ENCODE results near the gene TRIM45. TPM values are rescaled to one million over a fixed set of nuclear protein-coding genes. Genes with fewer than 3 reads are reported as not detected.
A peak's percentile ranks its signal among the peaks of the same experiment; 100 is the strongest.

Gene TRIM45
- total RNA-seq, 3 donors from 2014 or later, result 1.1 to 8.2 (median 6.6) TPM

DNA sequence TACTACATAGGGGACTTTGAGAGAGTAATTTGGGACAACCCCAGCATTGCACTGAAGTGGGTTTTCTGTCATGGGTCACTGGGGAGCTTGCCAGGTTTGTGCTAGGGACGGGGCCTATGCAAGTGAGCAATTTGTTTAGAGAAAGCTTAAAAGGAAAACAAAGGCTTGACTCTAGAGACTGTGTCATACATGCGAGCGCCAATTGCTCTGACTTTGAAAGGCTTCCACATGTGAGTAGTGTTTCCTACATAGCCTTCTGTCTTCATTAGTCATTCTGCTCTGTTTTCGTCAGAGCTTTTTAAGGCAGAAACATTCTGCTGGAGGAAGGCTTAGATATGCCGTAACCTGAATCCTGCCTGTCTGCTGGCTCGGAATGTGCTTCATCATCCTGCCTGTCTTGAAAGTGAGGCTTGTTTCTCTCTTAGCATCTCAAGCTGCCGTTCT, 28.4 kb downstream of the TRIM45 start:
- intact Hi-C loops (cut with DNase I; ENCODE audit: low total_unique reads), result no loop called here
- no peaks in the 10 kb centered on the region for H3K4me1 ChIP-seq
- TF ChIP-seq, protein P1, sequence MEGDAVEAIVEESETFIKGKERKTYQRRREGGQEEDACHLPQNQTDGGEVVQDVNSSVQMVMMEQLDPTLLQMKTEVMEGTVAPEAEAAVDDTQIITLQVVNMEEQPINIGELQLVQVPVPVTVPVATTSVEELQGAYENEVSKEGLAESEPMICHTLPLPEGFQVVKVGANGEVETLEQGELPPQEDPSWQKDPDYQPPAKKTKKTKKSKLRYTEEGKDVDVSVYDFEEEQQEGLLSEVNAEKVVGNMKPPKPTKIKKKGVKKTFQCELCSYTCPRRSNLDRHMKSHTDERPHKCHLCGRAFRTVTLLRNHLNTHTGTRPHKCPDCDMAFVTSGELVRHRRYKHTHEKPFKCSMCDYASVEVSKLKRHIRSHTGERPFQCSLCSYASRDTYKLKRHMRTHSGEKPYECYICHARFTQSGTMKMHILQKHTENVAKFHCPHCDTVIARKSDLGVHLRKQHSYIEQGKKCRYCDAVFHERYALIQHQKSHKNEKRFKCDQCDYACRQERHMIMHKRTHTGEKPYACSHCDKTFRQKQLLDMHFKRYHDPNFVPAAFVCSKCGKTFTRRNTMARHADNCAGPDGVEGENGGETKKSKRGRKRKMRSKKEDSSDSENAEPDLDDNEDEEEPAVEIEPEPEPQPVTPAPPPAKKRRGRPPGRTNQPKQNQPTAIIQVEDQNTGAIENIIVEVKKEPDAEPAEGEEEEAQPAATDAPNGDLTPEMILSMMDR (IDR thresholded peaks at IDR 0.05), result no peak
- TF ChIP-seq POLR2AphosphoS5 (IDR thresholded peaks at IDR 0.05) (no peak), POLR2A (IDR thresholded peaks at IDR 0.05) (no peak)
- DNase-seq (ENCODE audit: low spot score in 2 of 2), result no peak
- H3K27ac ChIP-seq, result peak overlapping the region in 1 of 2 donors; percentile 23
- H3K27me3 ChIP-seq, result no peaks in the 10 kb centered on the region
- H3K9me3 ChIP-seq, result no peaks in the 10 kb centered on the region
- H3K36me3 ChIP-seq, result no peaks in the 10 kb centered on the region
- no peak overlapping the region for H3K4me3 ChIP-seq

- H3K27me3 ChIP-seq, result no peaks in the 10 kb centered on the region
- H3K9me3 ChIP-seq, result no peaks in the 10 kb centered on the region
- H3K4me1 ChIP-seq, result no peaks in the 10 kb centered on the region
- no peaks in the 10 kb centered on the region for H3K36me3 ChIP-seq
- DNase-seq (ENCODE audit: low spot score in 2 of 2), result no peak
- intact Hi-C loops (cut with DNase I; ENCODE audit: low total_unique reads), result no loop called here
- TF ChIP-seq POLR2AphosphoS5 (IDR thresholded peaks at IDR 0.05), result no peak
- TF ChIP-seq POLR2A (IDR thresholded peaks at IDR 0.05), result no peak
- TF ChIP-seq, protein P1 (IDR thresholded peaks at IDR 0.05), result no peak
- peak overlapping the region in 1 of 2 donors; percentile 23 for H3K27ac ChIP-seq
- H3K4me3 ChIP-seq, result no peak overlapping the region
Observed at GRCh38 chr1:117092594-117092993, 29.0 kb downstream of the TRIM45 start.

DNA sequence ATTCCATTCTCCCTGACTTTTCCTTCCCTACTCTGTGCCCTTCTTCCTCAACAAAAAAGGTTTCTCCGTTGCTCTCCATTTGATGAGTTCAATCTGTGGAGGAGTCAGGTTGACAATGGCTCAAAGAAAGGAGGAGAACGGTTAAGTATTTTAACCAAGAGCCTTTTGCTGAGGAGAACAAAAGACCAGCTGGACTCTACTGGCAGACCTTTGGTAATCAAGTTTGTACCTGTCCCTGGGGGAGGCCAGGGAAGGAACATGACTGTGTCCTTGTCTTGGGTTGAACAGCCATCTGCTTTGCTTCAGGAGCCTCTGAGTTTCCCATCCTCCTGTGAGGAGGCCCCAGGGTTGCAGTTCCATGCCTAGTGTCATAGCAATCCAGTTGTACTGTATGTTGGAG, 31.6 kb downstream of the TRIM45 start:
- Histone ChIP-seq H3K9me3 (no peaks in the 10 kb centered on the region), H3K36me3 (no peaks in the 10 kb centered on the region), H3K4me1 (no peaks in the 10 kb centered on the region), H3K27me3 (no peaks in the 10 kb centered on the region), H3K4me3 (no peak overlapping the region), H3K27ac (no peak overlapping the region)
- TF ChIP-seq POLR2AphosphoS5 (IDR thresholded peaks at IDR 0.05) (no peak), POLR2A (IDR thresholded peaks at IDR 0.05) (no peak)
- TF ChIP-seq, protein P1 (IDR thresholded peaks at IDR 0.05), result no peak
- DNase-seq (ENCODE audit: low spot score in 2 of 2), result no peak
- intact Hi-C loops (cut with DNase I; ENCODE audit: low total_unique reads), result no loop called here

- Histone ChIP-seq H3K4me3 (no peak overlapping the region), H3K9me3 (no peaks in the 10 kb centered on the region), H3K36me3 (no peaks in the 10 kb centered on the region), H3K4me1 (no peaks in the 10 kb centered on the region), H3K27me3 (no peaks in the 10 kb centered on the region), H3K27ac (no peak overlapping the region)
- DNase-seq (ENCODE audit: low spot score in 2 of 2), result no peak
- no peak for TF ChIP-seq POLR2A (IDR thresholded peaks at IDR 0.05)
- TF ChIP-seq, protein P1 (IDR thresholded peaks at IDR 0.05), result no peak
- no peak for TF ChIP-seq POLR2AphosphoS5 (IDR thresholded peaks at IDR 0.05)
- intact Hi-C loops (cut with DNase I; ENCODE audit: low total_unique reads), result no loop called here
Observed at GRCh38 chr1:117087686-117088085, 33.9 kb downstream of the TRIM45 start.

DNA sequence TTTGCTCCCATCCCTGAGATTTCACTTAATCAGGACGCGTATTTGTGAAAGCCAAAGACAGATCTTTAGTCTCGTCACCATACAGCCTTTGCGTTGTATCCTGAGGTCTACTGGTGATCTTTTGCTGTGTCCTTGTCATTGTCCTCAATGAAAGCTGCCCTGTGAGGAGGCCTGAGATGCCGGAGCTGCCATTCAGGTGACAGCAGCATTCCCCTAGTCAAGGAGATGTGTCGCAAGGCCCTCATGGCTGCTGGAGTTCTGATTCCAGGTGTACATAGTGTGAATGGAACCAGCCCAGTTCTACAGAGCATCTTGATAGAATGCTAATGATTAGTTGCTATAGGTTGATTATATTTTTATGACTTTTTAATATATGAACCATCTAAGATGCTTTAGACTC, 37.3 kb downstream of the TRIM45 start:
- TF ChIP-seq, protein P1 (IDR thresholded peaks at IDR 0.05), result no peak
- no peak for TF ChIP-seq POLR2A (IDR thresholded peaks at IDR 0.05)
- TF ChIP-seq POLR2AphosphoS5 (IDR thresholded peaks at IDR 0.05), result no peak
- intact Hi-C loops (cut with DNase I; ENCODE audit: low total_unique reads), result no loop called here
- no peaks in the 10 kb centered on the region for H3K36me3 ChIP-seq

More for the DNA sequence above, 37.3 kb downstream of the TRIM45 start:
- H3K27ac ChIP-seq, result no peak overlapping the region
- no peak overlapping the region for H3K4me3 ChIP-seq
- no peaks in the 10 kb centered on the region for H3K4me1 ChIP-seq
- H3K27me3 ChIP-seq, result no peaks in the 10 kb centered on the region
- no peak for DNase-seq (ENCODE audit: low spot score in 2 of 2)
- no peaks in the 10 kb centered on the region for H3K9me3 ChIP-seq

Measured in breast epithelium (tissue), 4 donors.